Peyer's patch (tissue), 4 donors: Measurements from ENCODE around the gene GHRL. TPM values are rescaled to one million over a fixed set of nuclear protein-coding genes. Genes with fewer than 3 reads are reported as not detected.
"Not testable (repeated sequence)": the region's sequence is repeated elsewhere in the genome, so short reads cannot be mapped to it uniquely, and the experiment has no call there.

Experiments
- DNase-seq, 3 donors: peaks; one replicate each; pipeline ENCODE4 v3.0.0-alpha.2; 2017 to 2019
- H3K27ac ChIP-seq, 4 donors: fragments of 200-600 bp; sonication (generic); one replicate each; pipeline ENCODE4 v1.5.1; 2016 to 2019
- H3K27me3 ChIP-seq, 2 donors: fragments of 200-600 bp; sonication (generic); one replicate each; pipeline ENCODE4 v1.5.1; 2019
- H3K36me3 ChIP-seq, 3 donors: fragments of 200-600 bp; sonication (generic); one replicate each; pipeline ENCODE4 v1.5.1; 2016 to 2019
- H3K4me1 ChIP-seq, 4 donors: fragments of 200-600 bp; sonication (generic); one replicate each; pipeline ENCODE4 v1.5.1; 2016 to 2019
- H3K4me3 ChIP-seq, 4 donors: fragments of 200-600 bp; sonication (generic); 1 replicate in 3 of 4; 2 replicates in 1 of 4; pipeline ENCODE4 v1.5.1; 2016 to 2019; ENCODE audit warnings: mild to moderate bottlenecking in 1 of 4
- H3K9me3 ChIP-seq, 4 donors: fragments of 200-600 bp; sonication (generic); one replicate each; pipeline ENCODE4 v1.5.1; 2016 to 2019; ENCODE audit warnings: mild to moderate bottlenecking in 1 of 4
- CTCF ChIP-seq, 6 experiments: fragments of 450-650 bp in 4 of 6; fragments of 200-600 bp in 2 of 6; sonication (generic) in 1 of 6; IDR thresholded peaks; one replicate each; pipeline ENCODE4 v1.5.1; 2017 to 2019; ENCODE audit warnings: antibody characterized with exemption in 6 of 6, mild to moderate bottlenecking in 3 of 6, moderate library complexity in 1 of 6
- POLR2A ChIP-seq, 2 donors: fragments of 450-650 bp; IDR thresholded peaks; one replicate each; pipeline ENCODE4 v1.5.1; 2017; ENCODE audit warnings: antibody characterized with exemption in 2 of 2, mild to moderate bottlenecking in 2 of 2, moderate library complexity in 2 of 2
- total RNA-seq, 4 donors: library from RNA; depleted of rRNA; stranded (reverse); fragments of >200 nt; gene quantifications; one replicate each; pipeline ENCODE4 v1.1.0, GENCODE V29; 2016

Gene GHRL
- total RNA-seq, 4 donors from 2014 or later, result 1.6 to 2.9 TPM; not detected in 2

GRCh38 chr3:10272977-10273376 lies 19.8 kb downstream of the GHRL start:
- Histone ChIP-seq H3K4me3 (no peak overlapping the region), H3K4me1 (peaks cover 0 to 18% (median 4%) of the 10 kb centered on the region in 4 donors), H3K27ac (no peak overlapping the region), H3K27me3 (no peaks in the 10 kb centered on the region), H3K9me3 (no peaks in the 10 kb centered on the region), H3K36me3 (peaks cover 0 to 69% (median 0%) of the 10 kb centered on the region in 3 donors)
- no peak for DNase-seq
- TF ChIP-seq CTCF (IDR thresholded peaks at IDR 0.05) (no peak), POLR2A (IDR thresholded peaks at IDR 0.05) (no peak)

- Histone ChIP-seq H3K4me1 (peaks cover 0 to 18% (median 4%) of the 10 kb centered on the region in 4 donors), H3K36me3 (peaks cover 0 to 64% (median 0%) of the 10 kb centered on the region in 3 donors)
- not testable (repeated sequence) for H3K27me3 ChIP-seq, H3K9me3 ChIP-seq, H3K27ac ChIP-seq, H3K4me3 ChIP-seq
- peak in 1 of 3 donors; percentile 26 for DNase-seq
Measured at GRCh38 chr3:10272476-10272875, 20.3 kb downstream of the GHRL start.

- TF ChIP-seq CTCF (IDR thresholded peaks at IDR 0.05), result no peak
- no peak for TF ChIP-seq POLR2A (IDR thresholded peaks at IDR 0.05)
- Histone ChIP-seq H3K4me1 (peaks cover 0 to 16% (median 4%) of the 10 kb centered on the region in 4 donors), H3K4me3 (no peak overlapping the region), H3K27ac (no peak overlapping the region), H3K9me3 (no peaks in the 10 kb centered on the region), H3K36me3 (peaks cover 0 to 64% (median 0%) of the 10 kb centered on the region in 3 donors), H3K27me3 (no peaks in the 10 kb centered on the region)
- peak in 1 of 3 donors; percentile 10 for DNase-seq
Measured at GRCh38 chr3:10269443-10269842, 23.3 kb downstream of the GHRL start.

GRCh38 chr3:10268930-10269329 lies 23.8 kb downstream of the GHRL start:
- H3K9me3 ChIP-seq, result no peaks in the 10 kb centered on the region
- TF ChIP-seq POLR2A (IDR thresholded peaks at IDR 0.05), result no peak
- TF ChIP-seq CTCF (IDR thresholded peaks at IDR 0.05), result no peak
- H3K4me1 ChIP-seq, result peaks cover 0 to 11% (median 3%) of the 10 kb centered on the region in 4 donors
- H3K4me3 ChIP-seq, result no peak overlapping the region
- no peaks in the 10 kb centered on the region for H3K27me3 ChIP-seq
- no peak overlapping the region for H3K27ac ChIP-seq
- DNase-seq, result peak in 1 of 3 donors; percentile 34
- H3K36me3 ChIP-seq, result peaks cover 0 to 64% (median 0%) of the 10 kb centered on the region in 3 donors

GRCh38 chr3:10268116-10268515 lies 24.6 kb downstream of the GHRL start:
- Histone ChIP-seq H3K27ac (no peak overlapping the region), H3K9me3 (no peaks in the 10 kb centered on the region), H3K4me1 (peaks cover 0 to 3% (median 0%) of the 10 kb centered on the region in 4 donors), H3K4me3 (no peak overlapping the region), H3K36me3 (peaks cover 0 to 64% (median 0%) of the 10 kb centered on the region in 3 donors), H3K27me3 (no peaks in the 10 kb centered on the region)
- TF ChIP-seq CTCF (IDR thresholded peaks at IDR 0.05) (no peak), POLR2A (IDR thresholded peaks at IDR 0.05) (no peak)
- DNase-seq, result no peak

GRCh38 chr3:10266936-10267335 lies 25.8 kb downstream of the GHRL start:
- not testable (repeated sequence) for H3K9me3 ChIP-seq, H3K4me3 ChIP-seq, H3K4me1 ChIP-seq, H3K27ac ChIP-seq, H3K27me3 ChIP-seq
- H3K36me3 ChIP-seq, result peaks cover 0 to 64% (median 0%) of the 10 kb centered on the region in 3 donors
- peak in 1 of 3 donors; percentile 2 for DNase-seq

- Histone ChIP-seq H3K27ac (no peak overlapping the region), H3K9me3 (no peaks in the 10 kb centered on the region), H3K27me3 (no peaks in the 10 kb centered on the region), H3K36me3 (peaks cover 0 to 64% (median 0%) of the 10 kb centered on the region in 3 donors), H3K4me3 (no peak overlapping the region), H3K4me1 (peaks cover 0 to 7% (median 0%) of the 10 kb centered on the region in 4 donors)
- no peak for DNase-seq
- TF ChIP-seq CTCF (IDR thresholded peaks at IDR 0.05) (no peak), POLR2A (IDR thresholded peaks at IDR 0.05) (no peak)
Measured at GRCh38 chr3:10265833-10266232, 26.9 kb downstream of the GHRL start.
